ENCODE measurements around the gene CDC34.
"Not testable (repeated sequence)": the region's sequence is repeated elsewhere in the genome, so short reads cannot be mapped to it uniquely, and the experiment has no call there.

CDC34 gene

DNA sequence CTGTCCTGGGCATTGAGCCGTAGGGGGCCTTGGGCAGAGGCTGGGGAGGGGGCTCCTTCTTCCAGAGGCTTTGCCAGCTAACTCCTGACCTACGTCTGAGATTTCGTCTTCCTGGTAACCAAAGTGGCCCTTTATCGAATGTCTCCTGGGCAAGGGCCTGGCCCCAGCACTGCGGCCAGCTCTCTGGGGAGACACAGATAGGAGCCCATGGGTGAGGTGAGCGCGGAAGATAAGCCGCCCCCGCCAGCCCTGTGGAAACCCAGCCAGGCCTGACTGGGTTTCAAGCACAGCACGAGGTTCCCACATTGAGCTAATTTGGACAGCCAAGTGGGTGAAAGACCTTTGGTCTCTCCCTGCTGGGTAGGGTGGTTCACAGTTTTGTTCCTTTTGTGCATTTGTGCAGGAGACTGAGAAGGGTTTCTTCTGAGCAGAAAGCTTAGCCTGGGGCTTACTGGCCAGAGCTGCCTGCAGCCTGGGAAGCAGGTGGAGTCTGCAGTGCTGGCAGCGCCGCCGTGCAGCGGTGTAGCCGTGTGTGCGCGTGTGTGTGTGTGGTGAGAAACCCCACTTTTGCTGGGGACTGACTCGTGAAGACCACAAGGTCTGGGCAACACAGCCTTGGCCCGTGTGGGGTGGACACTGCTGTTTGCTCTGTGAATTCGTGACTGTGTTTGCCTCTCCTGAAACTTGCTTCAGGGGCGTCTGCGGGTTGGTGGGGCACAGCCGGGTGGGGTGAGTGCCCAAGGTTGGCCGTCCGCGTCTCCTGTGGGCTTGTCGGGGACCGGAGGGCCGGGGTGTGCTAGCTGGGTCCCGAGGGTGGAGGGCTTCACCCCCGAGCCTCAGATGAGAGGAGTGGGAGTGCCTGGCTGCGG lies 43.3 kb downstream of the CDC34 start:
- DNase-seq = no peak

DNA sequence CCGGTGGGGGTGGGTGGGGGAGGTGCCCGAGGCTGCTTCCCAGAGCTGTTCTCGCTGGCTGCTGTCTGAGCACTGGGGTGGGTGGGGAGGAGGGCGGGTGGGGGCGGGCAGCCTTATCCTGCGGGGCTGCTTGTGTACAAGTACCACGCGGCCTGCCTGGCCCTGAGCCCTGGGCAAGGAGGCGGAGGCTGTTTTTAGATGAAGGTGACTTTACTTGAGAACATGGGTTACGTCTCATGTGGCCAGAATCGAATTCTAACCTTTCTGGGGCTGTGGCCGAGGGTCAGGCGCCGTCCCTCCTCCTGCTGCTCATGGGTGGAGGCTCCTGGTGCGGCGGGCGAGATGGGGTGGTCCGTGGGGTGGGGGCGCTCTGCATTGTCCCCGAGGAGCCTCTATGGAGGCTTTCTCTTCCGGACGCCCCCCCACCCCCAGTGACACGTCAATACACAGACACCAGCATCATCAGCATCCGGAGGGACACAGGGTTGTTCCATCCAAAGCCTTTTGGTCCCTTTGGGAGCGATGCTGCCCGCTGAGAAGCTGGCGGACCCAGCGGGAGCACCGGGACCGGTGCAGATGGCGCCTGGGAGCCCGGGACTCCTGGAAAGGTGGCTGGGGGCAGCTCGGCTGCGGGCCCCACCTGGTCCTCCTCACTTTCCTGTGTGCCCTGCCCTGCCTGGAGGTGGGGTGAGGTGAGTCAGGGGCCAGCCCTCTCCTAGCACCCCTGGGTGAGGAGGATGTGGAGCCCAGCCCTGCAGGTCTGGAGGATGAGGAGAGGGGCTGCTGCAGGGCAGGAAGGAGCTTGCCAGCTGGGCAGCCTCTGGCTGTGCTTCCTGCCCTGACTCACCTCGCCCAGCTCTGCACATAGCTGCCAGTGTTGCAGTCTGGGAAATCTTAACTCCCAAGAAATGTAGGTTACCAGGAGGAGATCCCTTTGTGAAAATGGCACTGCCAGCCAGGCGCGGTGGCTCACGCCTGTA lies 44.3 kb downstream of the CDC34 start:
- DNase-seq = no peak

DNA sequence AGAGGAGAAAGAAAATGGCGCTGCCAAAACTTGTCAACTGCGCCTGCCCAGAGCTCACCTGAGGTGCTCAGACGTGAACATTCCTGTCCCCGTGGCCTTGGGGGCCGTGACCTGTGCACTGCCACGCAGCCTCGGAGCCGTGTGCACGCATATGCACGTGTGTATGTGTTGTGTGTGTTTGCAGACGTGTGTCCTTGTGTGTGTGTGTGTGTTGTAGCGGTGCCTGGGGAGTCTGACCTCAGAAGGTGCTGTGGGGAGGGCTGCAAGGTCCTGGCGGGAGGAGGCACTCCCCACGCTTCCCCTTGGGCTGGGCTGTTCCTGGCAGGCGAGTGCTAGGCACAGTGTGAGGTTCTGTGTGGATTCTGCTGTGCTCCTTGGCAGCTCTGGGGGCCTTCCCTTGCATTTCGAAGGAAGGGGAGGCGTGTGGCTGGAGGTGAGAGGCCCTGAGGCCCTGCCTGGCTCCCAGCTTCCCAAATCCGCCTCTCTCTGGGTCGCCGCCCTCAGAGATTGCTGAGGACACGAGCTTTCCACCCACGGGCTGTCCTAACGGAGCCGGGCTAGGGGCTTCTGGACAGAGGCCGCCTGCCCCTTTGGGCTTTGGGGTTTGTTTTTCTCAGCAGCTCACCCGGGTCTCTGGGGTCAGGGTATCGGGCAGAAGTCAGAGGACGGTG lies 45.3 kb downstream of the CDC34 start:
- DNase-seq = no peak

DNA sequence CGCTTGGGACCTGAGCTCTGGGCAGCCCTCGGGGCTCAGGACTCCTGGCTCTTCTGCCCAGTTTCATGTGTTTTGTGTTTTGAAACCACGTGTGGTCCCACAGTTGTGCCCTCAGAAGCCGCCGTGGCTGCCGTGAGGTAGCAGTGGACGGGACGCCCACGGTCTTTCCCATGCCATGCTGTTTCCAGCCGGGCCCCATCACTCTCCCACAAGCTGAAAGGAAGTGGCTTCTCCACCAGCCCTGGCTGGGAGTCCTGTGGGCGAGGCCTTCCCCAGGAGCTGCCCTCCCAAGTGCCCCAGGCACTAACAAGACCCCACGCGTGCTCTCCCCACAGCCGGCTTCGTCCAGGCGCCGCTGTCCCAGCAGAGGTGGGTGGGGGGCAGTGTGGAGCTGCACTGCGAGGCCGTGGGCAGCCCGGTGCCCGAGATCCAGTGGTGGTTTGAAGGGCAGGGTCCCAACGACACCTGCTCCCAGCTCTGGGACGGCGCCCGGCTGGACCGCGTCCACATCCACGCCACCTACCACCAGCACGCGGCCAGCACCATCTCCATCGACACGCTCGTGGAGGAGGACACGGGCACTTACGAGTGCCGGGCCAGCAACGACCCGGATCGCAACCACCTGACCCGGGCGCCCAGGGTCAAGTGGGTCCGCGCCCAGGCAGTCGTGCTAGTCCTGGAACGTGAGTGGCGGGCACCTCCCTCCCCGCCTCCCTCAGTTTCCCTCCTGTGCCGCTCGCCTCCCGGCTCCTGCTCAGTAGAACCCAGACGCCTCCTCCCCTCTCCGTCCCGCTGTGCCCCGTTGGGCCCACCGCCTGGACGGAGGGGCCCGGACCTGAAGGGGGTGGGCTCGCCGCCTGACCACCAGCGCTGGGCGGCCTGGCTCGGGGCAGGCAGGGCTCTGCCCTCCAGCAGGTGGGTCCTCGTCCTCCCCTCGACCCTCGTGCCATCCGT lies 46.2 kb downstream of the CDC34 start:
- DNase-seq = no peak

DNA sequence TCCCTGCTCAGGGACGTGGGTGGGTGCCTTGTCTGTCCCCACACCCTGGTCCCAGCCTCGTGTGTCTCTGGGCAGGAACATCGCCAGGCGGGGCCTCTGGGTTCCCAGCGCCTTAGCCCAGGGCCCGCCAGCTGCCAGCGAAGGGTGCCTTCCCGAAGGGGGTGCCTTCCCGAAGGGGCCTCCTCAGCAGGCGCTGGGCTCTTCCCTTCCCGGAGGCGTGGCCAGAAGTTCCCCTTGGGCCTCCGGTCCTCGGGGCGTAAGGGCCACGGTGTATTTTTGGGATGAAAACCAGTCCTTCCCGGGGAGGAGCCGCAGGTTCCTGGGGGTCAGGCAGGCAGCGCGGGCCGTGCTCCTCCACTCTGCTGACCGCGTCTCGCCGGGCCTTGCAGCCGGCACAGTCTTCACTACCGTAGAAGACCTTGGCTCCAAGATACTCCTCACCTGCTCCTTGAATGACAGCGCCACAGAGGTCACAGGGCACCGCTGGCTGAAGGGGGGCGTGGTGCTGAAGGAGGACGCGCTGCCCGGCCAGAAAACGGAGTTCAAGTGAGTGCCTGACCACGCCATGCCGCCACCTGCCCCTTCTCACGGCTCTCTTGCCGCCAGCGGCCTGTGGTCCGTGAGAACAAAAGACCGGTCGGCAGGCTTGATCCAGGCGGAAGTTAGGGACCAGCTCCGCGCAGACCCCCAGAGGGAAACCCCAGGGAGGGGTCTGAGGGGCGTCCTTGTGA lies 47.7 kb downstream of the CDC34 start:
- no peak for DNase-seq

DNA sequence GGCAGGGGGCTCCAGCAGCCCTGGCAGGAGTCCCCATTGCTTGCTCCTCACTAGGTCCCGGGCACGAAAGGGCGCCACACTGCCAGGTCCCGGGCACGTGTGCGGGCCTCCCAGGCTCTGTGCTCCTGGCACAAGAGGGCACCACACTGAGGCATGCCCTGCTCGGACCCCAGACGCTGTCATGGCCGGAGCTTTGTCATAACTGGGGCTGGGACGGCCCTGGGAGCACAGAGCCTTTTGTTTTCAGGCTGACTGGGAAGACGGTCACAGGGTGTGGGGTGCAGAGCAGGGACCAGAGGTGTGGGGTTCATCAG lies 48.2 kb downstream of the CDC34 start:
- DNase-seq = no peak

DNA sequence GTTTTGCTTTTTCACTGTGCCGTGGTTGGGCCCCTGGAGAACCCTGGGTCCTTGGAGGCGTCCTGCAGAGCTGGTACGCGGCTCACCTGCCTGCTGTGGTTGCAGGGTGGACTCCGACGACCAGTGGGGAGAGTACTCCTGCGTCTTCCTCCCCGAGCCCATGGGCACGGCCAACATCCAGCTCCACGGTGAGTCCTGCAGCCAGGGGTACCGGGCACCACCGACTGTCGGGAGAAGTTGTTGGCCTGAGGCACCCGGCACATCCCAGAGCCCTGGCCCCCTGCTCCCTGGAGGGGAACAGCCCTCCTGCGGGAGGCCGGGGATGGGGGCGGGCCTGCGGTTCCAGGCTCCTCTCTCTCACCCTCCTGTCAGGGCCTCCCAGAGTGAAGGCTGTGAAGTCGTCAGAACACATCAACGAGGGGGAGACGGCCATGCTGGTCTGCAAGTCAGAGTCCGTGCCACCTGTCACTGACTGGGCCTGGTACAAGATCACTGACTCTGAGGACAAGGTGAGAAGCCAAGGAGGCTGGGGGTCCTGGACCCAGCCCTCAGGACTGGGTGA lies 48.8 kb downstream of the CDC34 start:
- no peak for DNase-seq

DNA sequence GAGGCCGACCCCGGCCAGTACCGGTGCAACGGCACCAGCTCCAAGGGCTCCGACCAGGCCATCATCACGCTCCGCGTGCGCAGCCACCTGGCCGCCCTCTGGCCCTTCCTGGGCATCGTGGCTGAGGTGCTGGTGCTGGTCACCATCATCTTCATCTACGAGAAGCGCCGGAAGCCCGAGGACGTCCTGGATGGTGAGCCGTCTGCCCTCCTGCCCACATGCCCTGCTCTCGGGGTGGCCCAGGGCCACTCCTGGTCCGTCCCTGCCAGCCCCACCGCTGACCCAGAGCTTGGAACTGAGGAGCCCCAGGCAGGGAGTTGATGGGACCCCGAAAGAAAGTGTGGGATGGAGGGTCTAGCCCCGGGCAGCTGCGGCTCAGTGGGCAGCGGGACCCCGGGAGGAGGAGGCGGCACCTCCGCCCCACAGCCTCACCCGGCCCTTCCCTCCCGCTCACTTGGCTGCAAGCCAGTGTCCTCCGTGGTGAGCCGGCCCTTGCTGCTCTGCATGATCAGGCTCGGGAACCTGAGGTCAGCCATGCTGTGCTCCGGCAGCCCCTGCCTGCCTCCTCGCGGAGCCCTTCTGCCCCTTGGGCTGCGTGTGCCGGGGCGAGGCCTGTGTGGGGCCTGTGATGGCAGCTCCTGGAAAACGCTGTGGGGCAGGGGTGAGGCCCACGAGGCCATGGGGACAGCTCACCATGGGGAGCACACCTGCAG lies 50.0 kb downstream of the CDC34 start:
- no peak for DNase-seq

DNA sequence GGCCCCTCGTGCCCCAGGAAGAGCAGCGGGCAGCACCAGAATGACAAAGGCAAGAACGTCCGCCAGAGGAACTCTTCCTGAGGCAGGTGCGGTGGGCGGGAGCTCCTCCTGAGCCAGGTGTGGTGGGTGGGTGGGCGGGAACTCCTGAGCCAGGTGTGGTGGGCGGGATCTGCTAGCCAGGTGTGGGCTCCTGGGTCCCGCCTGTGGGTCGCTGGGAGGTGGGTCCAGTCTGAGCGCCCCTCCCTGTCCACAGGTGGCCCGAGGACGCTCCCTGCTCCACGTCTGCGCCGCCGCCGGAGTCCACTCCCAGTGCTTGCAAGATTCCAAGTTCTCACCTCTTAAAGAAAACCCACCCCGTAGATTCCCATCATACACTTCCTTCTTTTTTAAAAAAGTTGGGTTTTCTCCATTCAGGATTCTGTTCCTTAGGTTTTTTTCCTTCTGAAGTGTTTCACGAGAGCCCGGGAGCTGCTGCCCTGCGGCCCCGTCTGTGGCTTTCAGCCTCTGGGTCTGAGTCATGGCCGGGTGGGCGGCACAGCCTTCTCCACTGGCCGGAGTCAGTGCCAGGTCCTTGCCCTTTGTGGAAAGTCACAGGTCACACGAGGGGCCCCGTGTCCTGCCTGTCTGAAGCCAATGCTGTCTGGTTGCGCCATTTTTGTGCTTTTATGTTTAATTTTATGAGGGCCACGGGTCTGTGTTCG lies 51.1 kb downstream of the CDC34 start:
- no peak for DNase-seq

DNA sequence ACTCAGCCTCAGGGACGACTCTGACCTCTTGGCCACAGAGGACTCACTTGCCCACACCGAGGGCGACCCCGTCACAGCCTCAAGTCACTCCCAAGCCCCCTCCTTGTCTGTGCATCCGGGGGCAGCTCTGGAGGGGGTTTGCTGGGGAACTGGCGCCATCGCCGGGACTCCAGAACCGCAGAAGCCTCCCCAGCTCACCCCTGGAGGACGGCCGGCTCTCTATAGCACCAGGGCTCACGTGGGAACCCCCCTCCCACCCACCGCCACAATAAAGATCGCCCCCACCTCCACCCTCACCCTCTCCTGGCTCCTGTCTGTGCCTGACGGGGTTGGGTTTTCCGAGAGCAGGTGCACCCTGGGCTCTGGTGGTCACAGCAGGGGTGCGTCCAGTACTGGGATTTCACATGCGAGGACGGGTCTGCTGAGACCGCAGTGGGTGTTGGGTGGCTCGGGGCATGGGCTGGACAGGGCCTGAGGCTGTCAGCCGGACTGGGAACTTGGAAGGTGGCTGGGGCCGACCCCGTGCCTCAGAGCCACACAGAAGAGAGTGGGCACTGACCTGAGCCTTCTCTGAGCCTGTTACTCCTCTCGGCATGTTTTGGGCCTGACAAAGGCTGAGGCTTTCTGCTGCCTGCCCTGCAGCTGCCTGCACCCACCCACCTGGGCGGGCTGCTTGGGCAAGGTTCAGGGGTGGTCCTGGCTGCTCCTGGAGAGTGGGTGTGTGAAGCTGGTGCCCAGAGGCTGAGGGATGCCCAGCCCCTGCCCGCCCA lies 51.8 kb downstream of the CDC34 start:
- no peak for DNase-seq

DNA sequence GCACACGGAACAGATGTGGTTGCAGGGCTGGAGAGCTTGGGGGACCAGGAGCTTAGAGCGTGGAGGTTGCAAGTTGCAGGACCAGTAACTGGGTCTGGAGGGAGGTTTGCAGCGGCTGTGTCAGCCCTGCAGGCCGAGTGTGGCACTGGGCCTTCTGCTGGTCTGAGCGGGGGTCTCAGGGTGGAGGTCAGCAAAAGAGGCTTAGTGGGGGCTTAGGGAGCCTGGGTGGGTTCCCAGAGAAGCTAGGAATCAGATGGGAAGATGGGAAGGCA lies 52.3 kb downstream of the CDC34 start:
- no peak for DNase-seq

DNA sequence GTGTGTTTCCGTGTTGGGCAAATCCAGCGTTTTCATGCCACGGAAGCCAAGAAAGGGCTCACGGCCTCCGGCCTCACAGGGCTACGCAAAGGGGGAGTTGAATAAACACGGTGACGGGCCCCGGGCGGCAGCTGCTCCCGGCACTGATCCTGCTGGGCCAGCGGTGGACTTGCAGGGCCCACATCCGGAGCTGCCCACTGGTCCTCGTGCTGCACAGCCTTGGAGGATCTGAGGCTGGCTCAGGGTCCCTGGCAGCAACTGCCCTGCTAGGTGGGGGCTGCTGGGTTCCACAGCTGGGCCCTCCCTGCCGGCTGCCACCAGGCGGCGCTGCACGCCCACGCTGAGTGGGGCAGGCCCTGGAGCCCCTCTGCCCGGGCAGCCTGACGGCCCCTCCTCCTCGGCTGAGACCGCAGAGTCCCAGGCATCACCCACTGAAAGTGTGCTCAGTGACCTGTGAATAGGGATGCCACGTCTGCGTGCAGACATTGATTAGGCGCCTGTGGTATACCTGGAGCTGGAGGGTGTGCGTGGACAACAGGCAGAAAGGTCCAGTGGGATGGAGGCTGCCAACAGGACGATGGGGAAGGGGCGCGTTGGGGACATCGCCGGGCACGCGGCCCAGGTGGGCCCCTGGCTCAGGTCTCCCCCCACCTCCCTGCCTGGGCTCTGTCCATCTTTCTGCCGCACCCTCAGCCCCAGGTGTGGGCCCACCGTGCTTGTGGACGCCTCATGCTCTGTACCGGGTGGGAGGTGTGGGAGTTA lies 52.9 kb downstream of the CDC34 start:
- DNase-seq = peak; percentile 67

DNA sequence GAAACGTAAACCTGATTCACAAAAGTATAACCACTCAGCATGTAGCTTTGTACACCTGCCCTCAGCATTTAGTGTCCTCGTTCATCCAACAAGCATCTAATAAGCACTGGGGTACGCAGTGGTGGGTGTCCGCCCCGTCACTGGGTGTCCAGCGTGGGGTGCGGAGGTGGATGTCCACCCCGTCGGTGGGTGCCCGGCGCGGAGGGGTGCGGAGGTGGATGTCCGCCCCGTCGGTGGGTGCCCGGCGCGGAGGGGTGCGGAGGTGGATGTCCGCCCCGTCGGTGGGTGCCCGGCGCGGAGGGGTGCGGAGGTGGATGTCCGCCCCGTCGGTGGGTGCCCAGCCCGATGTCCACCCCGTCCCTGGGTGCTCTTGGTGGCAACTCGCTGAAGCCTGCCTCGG lies 53.6 kb downstream of the CDC34 start:
- DNase-seq = not testable (repeated sequence)

DNA sequence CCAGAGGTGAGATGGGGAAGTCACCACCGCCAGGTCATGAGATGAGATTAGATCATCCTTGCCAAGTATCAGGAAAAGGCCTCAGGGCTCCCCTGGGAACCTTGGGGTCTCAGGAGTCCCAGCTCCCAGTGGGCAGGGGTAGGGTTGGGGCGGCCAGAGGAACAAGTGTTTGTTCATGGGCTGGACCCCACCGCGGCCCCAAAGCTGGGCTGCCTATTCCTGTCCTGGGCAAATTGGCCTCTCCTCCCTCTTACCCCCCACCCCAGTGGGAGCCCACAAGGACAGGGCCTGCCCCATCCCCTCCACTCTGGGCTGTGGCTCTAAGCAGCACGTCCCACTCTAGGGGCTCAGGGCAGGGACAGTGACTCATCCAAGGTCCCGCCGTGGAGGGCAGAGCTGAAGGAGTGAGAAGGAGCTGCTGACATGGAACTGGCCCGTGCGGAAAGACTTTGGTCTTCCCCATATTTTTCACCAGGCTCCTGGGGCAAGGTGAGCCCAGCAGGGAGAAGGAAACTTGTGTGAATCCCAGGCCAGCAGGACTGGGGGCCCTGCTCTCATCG lies 54.1 kb downstream of the CDC34 start:
- no peak for DNase-seq

DNA sequence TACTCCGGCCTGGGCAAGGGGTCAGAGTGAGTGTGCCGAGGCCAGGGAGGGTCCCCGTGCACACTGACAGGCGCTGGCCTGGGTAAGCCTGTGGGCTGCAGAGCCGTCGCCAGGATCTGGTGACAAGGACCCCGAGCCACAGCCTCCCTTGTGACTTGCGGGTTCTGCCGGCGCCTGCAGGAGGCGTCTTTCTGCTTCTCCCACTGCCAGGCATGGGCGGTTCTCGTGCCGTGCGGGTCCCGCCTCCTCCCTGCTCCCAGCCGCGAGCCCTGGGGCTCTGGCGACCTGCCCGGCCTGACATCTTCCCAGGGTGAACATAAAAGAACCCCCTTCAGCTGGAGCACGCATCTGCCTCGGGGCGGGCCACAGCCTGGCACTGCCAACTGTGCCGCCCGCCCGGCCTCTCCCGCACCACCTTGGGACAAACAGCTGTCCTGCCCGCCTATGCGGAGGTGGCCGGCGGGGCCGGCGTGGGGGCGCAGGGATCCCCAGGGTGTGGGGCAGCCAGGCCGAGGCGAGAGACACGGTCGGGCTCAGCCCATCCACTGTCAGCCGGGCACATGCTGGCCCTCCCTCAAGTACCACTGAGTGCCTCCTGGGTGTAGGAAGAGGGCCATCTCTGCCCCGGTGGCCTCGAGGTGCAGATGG lies 56.7 kb downstream of the CDC34 start:
- peak; percentile 72 for DNase-seq

DNA sequence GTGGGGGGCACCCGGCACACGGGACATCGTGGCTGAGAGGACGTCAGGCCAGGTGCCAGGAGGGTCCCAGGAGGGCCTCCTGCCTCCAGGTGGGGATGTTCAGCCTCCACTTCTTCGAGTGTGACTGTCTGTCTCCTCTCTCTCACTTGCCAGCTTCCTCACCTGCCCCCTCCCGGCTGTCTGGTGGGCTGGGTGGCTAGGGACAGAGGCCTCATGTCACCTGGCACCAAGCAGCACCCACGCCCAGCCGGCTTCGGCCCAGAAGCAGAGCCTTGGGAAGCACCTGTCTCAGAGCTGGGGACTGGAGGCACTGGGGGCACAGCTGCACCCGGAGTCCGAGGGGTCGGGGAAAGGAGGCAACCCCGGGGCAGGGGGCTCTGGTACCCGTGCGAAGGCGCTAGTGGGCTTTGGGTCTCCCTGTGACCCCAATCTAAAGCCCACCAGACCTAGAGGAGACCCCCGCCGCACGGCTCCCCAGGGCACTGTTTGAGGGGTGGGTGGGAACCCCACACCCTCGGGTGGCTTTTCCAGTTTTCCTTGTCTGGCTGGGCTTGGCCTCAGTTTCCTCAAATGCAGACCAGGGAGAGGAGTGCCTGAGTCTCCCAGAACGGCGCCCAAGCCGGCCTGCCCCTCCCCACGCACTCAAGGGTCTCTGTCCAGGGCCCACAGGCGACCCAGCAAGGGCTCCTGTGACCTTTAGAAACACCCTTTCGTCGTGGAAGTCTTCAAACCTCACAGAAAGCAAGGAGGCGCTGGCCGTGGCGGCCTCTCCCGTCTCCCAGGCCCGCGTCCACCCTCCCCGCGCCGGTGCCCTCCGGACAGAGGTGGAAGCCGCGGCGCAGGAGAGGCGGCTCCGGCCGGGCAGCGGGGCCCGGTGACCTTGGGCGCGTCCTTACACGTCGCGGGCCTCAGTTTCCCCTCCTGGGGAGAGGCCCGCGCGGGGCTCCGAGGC lies 57.5 kb downstream of the CDC34 start:
- DNase-seq = no peak

Data from activated naive CD4-positive, alpha-beta T cell treated with Interleukin-2 at 50 U/mL for 16 hours (primary cell).